ENCODE measurements around the gene CYS1. TPM values are rescaled to one million over a fixed set of nuclear protein-coding genes. Genes with fewer than 3 reads are reported as not detected.
"Not testable (repeated sequence)": the region's sequence is repeated elsewhere in the genome, so short reads cannot be mapped to it uniquely, and the experiment has no call there.

Gene CYS1
- total and polyA plus RNA-seq, 2 of the 13 experiments (the other 11 are each of a cell fraction or from before 2014, with no cell fraction given) = 0.04 TPM; not detected in 1

DNA sequence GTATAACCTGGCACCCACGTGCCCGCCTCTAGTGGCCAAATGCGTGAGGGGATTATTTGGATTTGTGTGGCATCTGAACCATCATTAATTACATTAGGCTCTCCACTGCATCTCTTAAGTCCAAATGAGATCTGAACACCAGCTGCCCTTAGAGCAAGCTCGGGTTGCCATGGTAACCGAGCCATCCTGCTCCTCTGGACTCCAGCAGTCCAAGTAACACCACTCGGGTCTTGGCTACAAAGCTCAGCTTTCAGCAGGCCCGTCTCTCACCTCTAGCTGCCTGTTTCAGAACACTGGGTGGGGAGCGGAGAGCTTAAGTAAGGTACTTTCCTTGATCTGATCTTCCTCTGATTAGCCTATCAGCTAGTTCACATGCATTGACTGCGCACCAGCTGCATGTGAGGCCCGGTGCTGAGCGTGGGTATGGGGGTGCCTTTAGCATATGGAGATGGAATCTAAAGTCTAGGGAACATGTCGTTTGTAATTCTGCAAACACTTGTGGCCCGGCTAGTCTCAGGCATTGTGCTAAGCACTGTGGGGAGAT, 14.1 kb upstream of the CYS1 start:
- ChIA-PET CTCF (ENCODE audit: low intra/inter-chr PET ratio, low total read pairs) (no interaction called here), POLR2A (no interaction called here)
- no peaks in the 10 kb centered on the region for H3K9me3 ChIP-seq (ENCODE audit: low read length)
- no peaks in the 10 kb centered on the region for H3K79me2 ChIP-seq (ENCODE audit: insufficient read depth, low read length)
- no peaks in the 10 kb centered on the region for H4K20me1 ChIP-seq (ENCODE audit: insufficient read depth, low read length)
- no peak overlapping the region for H3K27ac ChIP-seq (ENCODE audit: extremely low read length, insufficient read depth, low read length)
- DNase-seq (ENCODE audit: low spot score) (no peak), ATAC-seq (no peak), FAIRE-seq (no peak)
- WGBS (ENCODE audit: low lambda C conversion rate) = 40% methylated on average over 11 of the region's 13 CpGs
- no peaks in the 10 kb centered on the region for H3K4me1 ChIP-seq (ENCODE audit: insufficient read depth, low read length)
- TF ChIP-seq RFX3 (CRISPR knock-in tag; IDR thresholded peaks at IDR 0.05) = 0 out of 2 replicates have a peak, but pooled peaks have one; percentile 33
- TF ChIP-seq RFX1 (IDR thresholded peaks at IDR 0.05) = peak; percentile 57
- TF ChIP-seq ZNF558 (CRISPR knock-in tag; IDR thresholded peaks at IDR 0.05; ENCODE audit: borderline replicate concordance) = no peak
- no peaks in the 10 kb centered on the region for H3K36me3 ChIP-seq (replicated peaks in 1 of 2; ENCODE audit: control insufficient read depth in 1 of 2, insufficient read depth in 2 of 2, low read length in 2 of 2)
- peaks cover 0 to 29% of the 10 kb centered on the region in 2 experiments; a peak in 4 of 5 replicates for H3K27me3 ChIP-seq (ENCODE audit: control insufficient read depth in 1 of 2, insufficient read depth in 2 of 2, low read length in 2 of 2)
- no peak overlapping the region for H3K4me3 ChIP-seq (replicated peaks in 1 of 3; ENCODE audit: insufficient read depth in 1 of 3, low read depth in 2 of 3, low read length in 3 of 3)
- no peak overlapping the region for H3K9ac ChIP-seq (ENCODE audit: insufficient read depth, low read depth, low read length)
- no peak overlapping the region for H2AFZ ChIP-seq (ENCODE audit: low read length)
- no peak overlapping the region for H3K4me2 ChIP-seq (ENCODE audit: low read depth, low read length)
- intact Hi-C loops (cut with micrococcal nuclease; ENCODE audit: unreplicated experiment) (no loop called here), in situ Hi-C loops (cut with HindIII; ENCODE audit: extremely low pct_ligation_motif_present, low pct_unique_long_range_greater_than_20kb) (no loop called here)
- no TSS peak for BruUV-seq (replicated peaks)

DNA sequence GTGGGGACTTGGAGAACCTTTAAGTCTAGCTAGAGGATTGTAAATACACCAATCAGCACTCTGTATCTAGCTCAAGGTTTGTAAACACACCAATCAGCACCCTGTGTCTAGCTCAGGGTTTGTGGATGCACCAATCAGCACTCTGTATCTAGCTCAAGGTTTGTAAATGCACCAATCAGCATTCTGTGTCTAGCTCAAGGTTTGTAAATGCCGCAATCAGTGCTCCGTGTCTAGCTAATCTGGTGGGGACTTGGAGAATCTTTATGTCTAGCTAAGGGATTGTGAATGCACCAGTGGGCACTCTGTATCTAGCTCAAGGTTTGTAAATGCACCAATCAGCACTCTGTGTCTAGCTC, 11.7 kb upstream of the CYS1 start:
- H3K36me3 ChIP-seq (replicated peaks in 1 of 2; ENCODE audit: control insufficient read depth in 1 of 2, insufficient read depth in 2 of 2, low read length in 2 of 2); H3K4me3 ChIP-seq (replicated peaks in 1 of 3; ENCODE audit: insufficient read depth in 1 of 3, low read depth in 2 of 3, low read length in 3 of 3); H3K4me2 ChIP-seq (ENCODE audit: low read depth, low read length); intact Hi-C loops (cut with micrococcal nuclease; ENCODE audit: unreplicated experiment); DNase-seq (ENCODE audit: low spot score); H2AFZ ChIP-seq (ENCODE audit: low read length); H3K9me3 ChIP-seq (ENCODE audit: low read length); H3K9ac ChIP-seq (ENCODE audit: insufficient read depth, low read depth, low read length); H3K27ac ChIP-seq (ENCODE audit: extremely low read length, insufficient read depth, low read length); BruUV-seq (replicated peaks); CTCF ChIA-PET (ENCODE audit: low intra/inter-chr PET ratio, low total read pairs); in situ Hi-C loops (cut with HindIII; ENCODE audit: extremely low pct_ligation_motif_present, low pct_unique_long_range_greater_than_20kb); FAIRE-seq; H3K4me1 ChIP-seq (ENCODE audit: insufficient read depth, low read length); POLR2A ChIA-PET; ATAC-seq; H3K79me2 ChIP-seq (ENCODE audit: insufficient read depth, low read length); H4K20me1 ChIP-seq (ENCODE audit: insufficient read depth, low read length): not testable (repeated sequence)
- H3K27me3 ChIP-seq (ENCODE audit: control insufficient read depth in 1 of 2, insufficient read depth in 2 of 2, low read length in 2 of 2) = peaks cover 2 to 30% of the 10 kb centered on the region in 2 experiments
- peak; percentile 43; the same call in 1 of the 2 replicates for TF ChIP-seq NFYB (CRISPR knock-in tag; IDR thresholded peaks at IDR 0.05)
- WGBS (ENCODE audit: low lambda C conversion rate) = 89% methylated on average over 2 of the region's 2 CpGs

All from HepG2 (cell line).